ENCODE data around the gene ATP2A1.
"Not testable (repeated sequence)": the region's sequence is repeated elsewhere in the genome, so short reads cannot be mapped to it uniquely, and the experiment has no call there.

The ATP2A1 gene

DNA sequence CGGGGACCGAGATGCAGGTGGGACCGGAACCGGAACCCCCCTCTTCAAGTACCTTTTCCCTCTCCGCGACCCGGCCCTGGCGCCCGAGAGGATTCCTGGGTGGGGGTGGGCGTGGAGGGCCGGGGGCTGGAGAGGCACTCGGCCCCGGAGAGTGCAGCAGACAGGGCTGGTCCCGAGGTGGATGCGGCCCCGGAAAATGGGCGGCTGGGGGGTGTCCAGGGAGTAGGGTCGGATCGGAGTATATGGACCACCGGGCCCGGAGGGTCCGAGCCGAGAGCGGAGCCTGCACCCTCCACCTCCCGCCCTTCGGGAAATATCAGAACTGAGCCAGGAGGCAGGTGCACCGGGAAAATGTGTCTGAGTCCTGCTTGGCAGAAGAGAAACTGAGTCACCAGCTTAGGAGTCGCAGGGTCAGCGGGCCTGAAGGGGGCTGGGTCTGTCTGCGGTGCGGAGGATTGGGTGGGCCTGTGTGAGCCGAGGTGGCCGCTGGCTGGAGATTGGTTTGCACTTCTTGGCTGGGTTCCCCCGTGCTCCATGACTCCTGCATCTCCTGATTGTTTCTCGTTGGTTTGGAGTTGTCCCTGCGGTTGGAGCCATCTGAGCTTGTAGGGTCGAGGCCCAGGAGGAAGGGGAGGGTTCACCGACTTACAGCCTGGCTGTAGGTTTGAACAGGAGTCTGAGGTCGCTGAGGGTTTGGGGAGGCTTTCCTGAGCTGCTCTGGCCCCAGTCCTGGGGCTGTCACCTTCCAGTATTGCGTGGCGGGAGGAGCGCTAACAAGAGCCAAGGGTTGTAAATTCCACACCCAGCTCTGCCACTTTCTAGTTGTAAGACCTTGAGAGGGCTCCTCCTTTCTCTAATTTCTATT lies 14.1 kb upstream of the ATP2A1 start:
- peak; percentile 27 for DNase-seq

DNA sequence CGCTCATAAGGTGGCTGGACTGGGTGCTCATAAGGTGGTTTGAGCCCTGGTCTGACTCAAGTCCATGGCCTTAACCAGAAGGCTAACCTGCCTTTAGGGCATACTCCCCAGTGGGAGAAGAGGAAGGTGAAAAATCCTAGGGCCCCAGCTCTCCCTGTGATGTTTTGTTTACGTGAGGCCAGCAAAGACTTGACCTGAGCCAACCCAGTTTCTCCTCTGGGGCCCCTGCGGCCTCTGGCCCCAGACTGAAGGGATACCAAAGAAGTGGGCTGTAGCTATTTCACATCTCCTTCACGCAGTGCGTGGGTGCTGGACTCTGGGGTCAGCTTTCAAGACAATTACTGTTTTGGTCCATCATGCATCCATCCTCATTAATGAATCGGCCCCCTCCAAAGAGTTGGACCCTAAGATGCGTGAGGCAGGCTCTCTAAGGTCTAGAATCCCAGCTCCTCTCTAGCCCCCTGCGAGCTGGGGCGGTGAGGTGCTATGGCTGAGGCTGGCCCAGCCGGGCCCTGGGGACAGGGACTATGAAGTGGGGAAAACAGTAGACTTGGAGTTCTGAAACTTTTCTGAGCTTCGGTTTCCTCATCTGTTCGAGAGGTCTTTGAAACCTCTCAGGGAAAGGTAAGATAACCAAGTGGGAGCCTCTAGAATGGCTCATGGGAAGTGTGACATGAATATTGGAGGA lies 13.1 kb upstream of the ATP2A1 start:
- DNase-seq: no peak

DNA sequence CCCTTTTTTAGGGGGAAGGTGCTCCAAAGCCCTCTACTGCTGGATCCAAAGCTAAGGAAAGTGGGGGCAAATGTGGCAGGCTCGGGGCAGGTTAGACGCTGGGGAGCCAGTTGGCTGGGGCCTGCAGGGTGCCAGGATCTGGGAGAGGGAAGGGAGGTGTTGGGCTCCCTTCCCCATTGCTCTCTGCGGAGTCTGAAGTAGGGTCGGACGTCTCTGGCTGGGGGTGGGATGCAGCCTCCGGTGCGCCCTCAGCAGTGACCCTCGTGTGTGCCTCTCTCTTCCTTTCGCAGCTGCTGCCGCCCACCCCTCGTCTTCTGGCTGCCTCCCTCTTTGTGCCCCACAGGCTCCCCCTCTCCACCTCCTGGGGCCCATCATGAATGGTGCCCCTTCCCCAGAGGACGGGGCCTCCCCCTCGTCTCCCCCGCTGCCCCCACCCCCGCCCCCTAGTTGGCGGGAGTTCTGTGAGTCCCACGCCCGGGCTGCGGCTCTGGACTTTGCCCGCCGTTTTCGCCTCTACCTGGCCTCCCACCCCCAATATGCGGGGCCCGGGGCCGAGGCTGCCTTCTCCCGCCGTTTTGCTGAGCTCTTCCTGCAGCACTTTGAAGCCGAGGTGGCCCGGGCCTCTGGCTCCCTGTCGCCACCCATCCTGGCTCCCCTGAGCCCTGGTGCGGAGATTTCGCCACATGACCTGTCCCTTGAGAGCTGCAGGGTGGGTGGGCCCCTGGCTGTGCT lies 12.4 kb upstream of the ATP2A1 start:
- no peak for DNase-seq

DNA sequence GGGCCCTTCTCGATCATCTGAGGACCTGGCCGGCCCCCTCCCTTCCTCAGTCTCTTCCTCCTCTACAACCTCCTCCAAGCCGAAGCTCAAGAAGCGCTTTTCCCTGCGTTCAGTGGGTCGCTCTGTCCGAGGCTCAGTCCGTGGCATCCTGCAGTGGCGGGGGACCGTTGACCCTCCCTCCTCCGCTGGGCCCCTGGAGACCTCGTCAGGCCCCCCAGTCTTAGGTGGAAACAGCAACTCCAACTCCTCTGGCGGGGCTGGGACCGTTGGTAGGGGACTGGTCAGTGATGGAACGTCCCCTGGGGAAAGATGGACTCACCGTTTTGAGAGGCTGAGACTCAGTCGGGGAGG lies 11.9 kb upstream of the ATP2A1 start:
- no peak for DNase-seq

DNA sequence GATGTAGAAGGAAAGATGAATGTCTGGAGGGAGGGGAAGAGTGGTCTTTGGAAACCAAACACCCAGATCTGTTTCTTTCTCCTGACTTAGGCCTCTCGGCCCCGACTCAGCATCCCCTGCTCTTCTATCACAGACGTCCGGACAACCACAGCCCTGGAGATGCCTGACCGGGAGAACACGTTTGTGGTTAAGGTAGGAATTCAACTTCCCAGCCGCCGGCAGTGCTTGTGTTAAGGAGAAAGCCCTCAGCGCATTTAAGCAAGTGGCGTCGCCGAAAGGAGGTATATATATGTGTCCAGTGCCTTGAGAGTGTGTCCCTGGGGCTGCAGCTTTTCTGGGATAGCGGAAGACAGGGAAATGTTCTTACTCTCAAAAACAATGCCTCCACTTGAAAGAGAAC lies 11.0 kb upstream of the ATP2A1 start:
- DNase-seq: no peak

DNA sequence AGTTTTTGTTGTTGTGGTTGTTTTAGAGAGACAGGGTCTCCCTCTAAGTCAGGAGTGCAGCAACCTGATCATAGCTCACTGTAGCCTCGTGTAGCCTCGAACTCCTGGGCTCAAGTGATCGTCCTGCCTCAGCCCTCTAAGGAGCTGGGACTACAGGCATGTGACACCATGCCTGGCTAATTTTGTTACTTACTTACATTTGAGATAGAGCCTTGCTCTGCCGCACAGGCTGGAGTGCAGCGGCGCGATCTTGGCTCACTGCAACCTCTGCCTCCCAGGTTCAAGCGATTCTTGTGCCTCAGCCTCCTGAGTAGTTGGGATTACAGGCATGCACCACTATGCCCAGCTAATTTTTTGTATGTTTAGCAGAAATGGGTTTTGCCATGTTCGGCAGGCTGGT lies 10.6 kb upstream of the ATP2A1 start:
- DNase-seq: not testable (repeated sequence)

DNA sequence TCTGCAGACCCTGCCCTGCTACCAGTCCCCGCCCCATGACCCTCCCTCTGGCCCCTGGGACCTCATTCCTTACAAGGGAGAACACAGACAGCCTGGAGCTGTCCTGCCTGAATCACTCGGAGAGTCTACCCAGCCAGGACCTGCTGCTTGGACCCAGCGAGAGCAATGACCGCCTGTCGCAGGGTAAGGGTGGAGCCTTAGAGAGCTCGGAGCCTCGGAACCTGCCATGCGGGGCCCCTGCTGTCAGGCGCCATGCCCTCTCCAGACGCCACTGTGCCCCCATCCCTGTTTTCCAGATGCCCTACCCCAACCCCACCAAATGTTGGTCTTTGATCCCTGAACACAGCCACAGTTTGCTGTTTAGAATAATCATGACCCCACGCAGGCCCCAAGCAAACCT lies 9.1 kb upstream of the ATP2A1 start:
- no peak for DNase-seq

DNA sequence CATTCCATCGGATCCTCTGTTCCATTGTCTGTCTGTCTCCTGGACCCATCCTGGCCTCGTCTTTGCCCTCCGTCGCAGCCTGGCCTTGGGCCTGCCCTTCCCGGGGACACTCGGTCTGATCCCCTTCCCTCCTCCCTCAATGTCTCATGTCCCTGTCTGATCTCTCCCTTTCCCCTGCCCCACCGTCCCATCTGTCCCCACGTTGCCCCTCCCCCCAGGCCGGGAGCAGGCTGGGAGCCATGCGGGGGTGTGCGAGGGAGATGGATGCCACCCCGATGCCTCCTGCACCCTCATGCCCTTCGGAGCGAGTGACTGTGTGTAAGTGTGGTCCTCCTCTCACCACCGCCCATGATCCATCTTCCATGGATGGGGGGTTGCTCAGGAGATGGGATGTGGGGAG lies 5.3 kb upstream of the ATP2A1 start:
- no peak for DNase-seq

DNA sequence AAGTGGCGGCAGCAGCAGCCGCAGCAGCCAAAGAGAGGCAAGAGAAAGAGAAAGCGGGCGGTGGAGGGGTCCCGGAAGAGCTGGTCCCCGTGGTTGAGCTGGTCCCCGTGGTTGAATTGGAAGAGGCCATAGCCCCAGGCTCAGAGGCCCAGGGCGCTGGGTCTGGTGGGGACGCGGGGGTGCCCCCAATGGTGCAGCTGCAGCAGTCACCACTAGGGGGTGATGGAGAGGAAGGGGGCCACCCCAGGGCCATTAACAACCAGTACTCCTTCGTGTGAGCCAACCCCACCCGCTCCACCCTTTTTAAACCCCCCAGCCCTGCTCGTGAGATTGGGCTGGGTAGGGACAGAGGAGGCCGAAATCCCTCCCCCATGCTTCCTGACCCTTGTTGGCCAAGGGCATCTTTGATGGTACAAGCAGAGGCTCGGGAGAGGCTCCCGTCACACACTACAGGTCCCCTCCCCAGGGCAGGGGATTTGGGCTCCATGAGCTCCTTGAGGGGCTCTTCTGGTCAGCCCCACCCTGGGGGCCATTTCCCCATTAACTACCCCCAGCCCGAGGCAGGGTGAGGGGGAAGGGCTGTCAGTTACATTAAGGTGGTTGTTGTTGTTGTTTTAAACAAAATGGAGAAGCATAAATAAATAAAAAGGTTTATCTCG lies 4.6 kb upstream of the ATP2A1 start:
- peak; percentile 72 for DNase-seq

DNA sequence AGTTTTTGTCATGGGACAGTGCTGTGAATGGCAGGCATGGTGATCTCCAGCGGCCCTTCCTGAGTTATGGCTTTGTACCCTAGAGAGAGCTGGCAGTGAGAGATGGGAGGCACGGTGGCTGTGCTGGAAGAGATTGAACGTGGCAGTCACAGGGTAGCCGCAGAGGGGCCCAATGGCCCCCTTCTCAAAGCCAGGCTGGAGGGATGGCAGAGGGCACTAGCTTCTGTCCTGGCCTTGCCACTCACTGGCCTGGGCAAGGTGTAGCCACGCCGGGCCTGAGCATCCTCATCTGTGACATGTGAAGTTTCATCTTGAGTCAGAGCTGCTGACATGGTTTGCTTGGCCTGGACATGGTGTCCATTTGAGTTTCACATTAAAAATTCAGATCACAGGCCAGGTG lies 3.9 kb upstream of the ATP2A1 start:
- no peak for DNase-seq

DNA sequence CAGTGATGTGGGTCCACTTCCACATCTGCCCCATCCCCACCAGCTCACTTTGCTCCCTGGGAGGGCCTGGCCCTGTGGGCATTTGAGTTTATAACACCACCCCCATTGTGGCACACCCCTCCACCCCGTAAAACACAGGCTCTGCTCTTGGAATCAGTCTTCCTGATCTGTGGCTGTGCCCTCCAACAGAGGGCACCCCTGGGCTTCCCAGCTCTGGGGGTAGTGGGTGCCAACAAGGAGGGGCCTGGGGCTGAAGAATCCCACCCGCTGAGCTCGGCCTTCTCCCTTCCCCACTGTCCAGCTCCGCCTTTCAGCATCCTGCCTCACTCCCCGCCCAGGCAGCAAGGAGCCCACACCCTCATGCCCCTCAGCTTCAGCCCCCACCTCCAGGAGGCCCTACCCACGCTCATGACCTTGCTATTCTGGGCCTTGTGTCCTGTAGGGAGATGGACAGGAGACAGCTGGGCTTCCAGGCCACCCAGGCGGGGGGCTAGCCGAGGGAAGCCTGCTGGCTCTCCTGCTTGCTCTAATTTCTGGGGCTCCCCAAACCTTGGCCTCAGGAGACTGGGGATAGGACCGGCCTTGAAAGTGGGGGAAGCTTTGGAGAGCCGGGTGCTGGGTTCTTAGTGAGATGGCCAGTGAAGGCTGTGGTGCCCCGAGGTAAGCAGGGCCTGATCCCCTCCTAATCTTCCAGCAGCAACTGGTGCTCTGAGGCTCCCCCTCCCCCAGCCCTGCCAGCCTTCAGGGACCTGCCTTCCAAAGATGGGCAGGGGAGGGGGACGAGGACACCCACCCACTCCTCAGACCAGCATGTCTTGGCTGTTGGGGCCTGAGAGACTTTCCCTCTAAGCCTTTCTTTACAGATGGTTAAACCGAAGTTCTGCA lies 2.9 kb upstream of the ATP2A1 start:
- DNase-seq: no peak

DNA sequence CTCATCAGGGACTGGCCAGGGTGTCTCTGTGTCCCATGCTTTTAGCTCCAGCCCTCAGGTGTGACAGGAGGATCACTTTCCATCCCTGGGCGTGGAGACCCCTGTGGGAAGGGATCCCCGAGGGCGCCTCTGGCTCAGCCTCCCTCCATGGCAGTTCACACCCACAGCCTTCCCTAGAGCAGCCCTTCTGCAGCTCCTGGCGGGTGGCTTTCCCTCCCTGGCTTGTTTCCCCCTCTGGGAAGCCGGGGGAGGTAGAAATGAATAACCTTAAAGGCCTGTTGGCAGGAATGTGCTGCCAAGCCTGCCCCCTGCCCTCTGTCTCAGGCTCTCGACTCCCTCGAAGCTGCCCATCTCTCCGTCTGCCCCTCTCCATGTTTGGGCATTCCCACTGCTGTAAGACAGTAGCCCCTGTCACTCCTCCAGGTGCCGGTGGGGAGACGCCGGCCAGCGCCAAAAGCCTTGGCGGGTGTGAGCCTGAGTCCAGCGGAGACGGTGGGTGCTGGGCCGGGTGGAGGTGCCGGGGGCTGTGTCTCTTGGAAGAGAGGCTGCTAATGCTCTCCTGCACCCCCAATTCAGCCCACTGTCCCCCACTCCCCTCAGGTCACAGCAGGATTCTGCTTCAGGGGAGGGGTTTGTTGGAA lies 2.1 kb upstream of the ATP2A1 start:
- no peak for DNase-seq

DNA sequence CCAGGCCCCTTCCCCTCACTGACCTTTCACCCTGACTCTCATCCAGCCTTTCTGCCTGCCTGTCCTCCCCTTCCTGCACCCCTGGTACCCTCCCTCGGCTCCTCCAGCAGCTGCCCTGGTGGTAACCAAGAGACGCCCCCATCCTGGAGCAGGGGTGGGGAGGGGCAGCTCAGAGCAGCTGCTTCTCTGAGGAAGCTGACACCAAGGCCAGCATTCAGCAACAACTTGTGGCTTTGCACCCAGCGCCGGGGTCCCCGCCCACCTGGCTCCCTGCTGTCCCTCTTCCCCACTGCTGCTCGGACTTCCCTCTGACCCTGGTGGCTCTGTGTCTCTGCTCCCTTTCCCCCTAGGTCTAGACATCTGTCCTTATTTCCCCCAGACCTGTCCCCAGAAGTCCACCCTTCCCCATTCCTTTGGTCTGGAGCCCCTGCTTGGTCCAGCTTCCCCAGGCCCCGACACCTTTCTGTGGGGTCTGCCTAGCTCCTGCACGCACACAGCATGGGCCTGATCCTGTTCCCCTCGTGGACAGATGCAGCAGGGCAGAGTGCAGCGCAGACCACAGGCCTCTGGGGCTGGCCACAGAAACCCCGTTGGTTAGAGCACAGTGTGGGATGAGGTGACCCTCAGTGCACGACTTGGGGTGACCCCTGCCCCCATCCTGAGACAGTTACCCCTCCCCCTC lies 1.2 kb upstream of the ATP2A1 start:
- DNase-seq: no peak

DNA sequence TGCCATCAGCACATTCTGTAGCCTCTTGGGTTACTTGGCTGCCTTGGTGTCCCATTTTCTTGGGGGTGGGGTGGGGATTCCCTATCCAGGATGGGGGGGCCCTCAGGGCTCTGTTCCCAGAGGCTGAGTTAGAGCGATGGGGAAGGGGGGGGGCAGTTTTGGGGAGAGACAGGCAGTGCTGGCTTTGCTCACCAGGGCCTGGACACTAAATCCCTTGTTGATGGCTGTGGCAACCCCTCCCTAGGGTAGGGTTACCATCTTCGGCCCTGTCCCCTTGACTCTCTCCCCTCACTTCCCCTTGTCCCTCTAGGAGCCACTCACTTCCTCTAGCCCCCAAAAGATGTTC lies 660 bp upstream of the ATP2A1 start:
- no peak for DNase-seq

DNA sequence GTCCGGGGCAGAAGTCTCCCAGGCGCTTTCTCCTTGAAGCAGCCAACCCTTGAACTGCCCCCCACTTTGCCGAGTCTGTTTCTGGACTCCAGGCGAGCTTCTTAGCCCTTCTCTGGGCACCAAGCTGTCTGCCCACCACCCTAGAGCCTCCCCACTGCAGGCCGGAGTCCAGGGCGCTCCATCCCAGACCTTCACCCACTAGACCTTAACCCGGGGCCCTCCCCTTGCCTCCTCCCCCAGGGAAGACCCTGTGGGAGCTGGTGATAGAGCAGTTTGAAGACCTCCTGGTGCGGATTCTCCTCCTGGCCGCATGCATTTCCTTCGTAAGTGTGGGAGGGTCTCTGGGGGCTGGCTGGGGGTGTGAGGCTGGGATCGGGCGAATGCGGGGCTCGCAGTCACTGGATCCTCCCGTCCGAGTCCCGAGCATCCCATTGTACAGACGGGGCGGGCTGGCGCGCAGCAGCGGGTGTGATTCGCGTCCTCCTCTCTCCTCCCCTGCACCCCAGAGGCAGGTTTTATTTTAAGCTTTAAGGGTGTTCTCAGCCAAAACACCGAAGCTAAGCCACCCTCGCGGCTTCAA lies 1.1 kb downstream of the ATP2A1 start:
- no peak for DNase-seq

DNA sequence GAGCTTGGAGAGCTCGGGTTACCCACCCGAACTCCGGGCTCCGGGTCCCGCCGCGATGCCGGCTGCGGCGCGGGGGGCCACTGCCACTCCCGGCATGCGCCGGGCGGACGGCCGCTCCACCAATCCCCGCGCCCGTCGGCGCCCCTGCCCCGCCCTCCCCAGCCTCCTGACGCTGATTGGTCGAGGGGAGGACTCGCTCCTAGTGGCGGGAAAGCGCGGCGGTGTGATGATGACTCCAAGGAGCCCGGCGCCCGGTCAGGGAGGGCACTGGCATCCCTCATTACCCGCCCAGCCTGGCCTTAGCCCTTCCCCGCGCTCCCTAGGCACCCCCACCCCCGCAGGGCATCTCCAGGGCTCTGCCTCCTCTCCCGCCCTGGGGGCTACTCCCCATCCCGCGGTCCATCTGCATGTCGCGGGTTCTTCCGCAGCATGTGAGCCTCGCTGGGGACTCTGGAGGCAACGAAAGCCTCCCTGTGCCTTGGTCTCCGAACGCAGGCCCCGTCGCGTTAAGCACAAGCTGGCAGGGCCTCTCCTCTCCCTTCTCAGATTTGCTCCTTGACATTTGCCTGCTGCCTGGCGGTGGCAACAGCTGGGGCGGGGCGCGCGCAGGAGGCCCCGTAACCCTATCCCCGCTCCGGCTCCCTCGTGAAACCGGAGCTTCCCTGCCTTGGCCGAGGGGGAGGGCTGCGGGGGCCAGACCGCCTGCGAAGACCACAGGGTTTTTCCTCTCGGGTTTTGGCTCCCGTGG lies 1.7 kb downstream of the ATP2A1 start:
- peak; percentile 91 for DNase-seq

DNA sequence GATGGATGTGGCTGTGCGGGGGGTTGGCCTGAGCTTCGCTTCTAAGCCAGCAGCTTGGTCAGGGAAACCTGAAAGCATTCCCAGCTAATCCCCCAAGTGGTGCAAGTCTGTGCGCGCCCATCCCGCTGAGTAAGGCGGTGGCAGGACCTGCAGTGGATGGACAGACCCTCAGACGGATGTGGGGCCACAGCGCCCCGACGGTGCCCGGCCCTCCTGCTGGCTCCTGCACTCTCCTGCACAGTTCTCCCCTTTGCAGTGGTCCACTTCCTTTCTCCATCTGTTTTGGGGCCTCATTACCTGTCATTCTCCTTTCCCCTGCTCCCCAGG lies 2.3 kb downstream of the ATP2A1 start:
- DNase-seq: no peak

DNA sequence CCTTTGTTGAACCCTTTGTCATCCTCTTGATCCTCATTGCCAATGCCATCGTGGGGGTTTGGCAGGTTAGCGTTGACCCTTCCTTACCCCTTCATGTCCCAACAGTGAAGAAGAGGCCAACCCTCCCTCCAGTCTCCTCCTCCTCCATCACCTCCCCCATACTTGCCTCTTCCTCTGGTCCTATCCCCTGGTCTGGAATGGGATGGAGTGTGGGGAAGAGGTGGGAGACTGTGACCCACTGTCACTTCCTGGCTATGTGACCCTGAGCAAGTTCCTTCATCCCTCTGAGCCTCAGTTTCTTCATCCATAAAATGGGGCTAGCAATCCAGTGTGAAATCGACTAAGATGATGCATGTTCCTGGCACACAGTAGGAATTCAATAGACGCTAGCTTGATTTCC lies 2.7 kb downstream of the ATP2A1 start:
- DNase-seq: no peak

DNA sequence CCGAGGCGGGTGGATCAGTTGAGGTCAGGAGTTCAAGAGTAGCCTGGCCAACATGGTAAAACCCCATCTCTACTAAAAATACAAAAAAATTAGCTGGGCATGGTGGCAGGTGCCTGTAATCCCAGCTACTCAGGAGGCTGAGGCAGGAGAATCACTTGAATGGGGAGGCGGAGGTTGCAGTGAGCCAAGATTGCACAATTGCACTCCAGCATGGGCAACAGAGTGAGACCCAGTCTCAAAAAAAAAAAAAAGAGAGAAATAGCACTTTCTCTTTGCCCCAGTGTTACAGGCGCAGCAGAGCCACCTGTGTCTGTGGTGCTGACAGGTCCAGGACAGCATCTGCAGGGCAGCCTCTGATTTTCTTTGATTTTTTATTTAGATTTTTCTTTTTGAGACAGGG lies 3.3 kb downstream of the ATP2A1 start:
- DNase-seq: not testable (repeated sequence)

DNA sequence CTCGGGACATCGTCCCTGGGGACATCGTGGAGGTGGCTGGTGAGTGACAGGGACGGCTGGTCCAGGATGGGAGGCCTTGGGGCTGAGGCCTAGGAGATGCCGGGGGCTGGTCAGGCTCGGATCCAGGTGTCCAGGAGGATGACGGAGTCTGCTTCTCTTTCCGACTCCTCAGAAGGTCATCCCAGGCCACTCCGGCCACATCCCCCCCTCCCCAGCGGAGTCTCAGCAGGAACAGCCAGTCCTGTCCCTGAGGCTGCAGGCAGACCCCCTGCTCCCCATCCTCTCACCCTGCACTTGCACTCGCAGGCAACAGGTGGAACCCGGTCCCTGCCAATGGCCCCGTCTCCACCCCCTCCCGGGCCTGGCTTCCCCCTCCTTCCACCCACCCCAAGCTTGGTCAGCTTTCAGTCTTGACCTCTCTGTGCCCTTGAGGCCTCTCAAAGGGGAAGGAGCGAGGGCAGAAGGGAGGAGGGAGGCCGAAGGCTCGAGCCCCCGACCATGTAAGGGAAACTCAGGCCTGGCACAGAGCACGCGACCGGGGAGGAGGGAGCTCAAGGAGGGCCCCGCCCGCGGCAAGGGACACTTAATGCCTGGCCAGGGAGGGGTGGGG lies 4.4 kb downstream of the ATP2A1 start:
- no peak for DNase-seq

Measured in CD4-positive, alpha-beta T cell treated with Interleukin-10 for 1 hour (primary cell).